Spleen (tissue), 11 donors: ENCODE measurements around the gene PAQR4. TPM values are rescaled to one million over a fixed set of nuclear protein-coding genes. Genes with fewer than 3 reads are reported as not detected.

Source experiments
- DNase-seq: peaks from one replicate; pipeline ENCODE4 v3.0.0-alpha.2; 2020
- H3K27ac ChIP-seq, 8 donors: fragments of 200-600 bp; sonication (generic) in 7 of 8; 1 replicate in 4 of 8; 2 replicates in 4 of 8; pipeline versions ENCODE4 v1.5.0 to v1.8.0; 2016 to 2021; ENCODE audit warnings: inconsistent platforms in 4 of 8, mild to moderate bottlenecking in 4 of 8, moderate library complexity in 1 of 8
- H3K27me3 ChIP-seq, 7 donors: fragments of 200-600 bp; sonication (generic) in 6 of 7; replicated peaks in 1 of 7; 1 replicate in 4 of 7; 2 replicates in 3 of 7; pipeline versions ENCODE4 v1.5.0 to v1.8.0; 2016 to 2021; ENCODE audit warnings: inconsistent platforms in 3 of 7, mild to moderate bottlenecking in 1 of 7
- H3K36me3 ChIP-seq, 6 donors: fragments of 200-600 bp; sonication (generic) in 5 of 6; 1 replicate in 4 of 6; 2 replicates in 2 of 6; pipeline versions ENCODE4 v1.5.0 to v1.8.0; 2016 to 2021; ENCODE audit warnings: inconsistent platforms in 2 of 6
- H3K4me1 ChIP-seq, 6 donors: fragments of 200-600 bp; sonication (generic) in 5 of 6; 1 replicate in 3 of 6; 2 replicates in 3 of 6; pipeline versions ENCODE4 v1.5.0 to v1.8.0; 2016 to 2021; ENCODE audit warnings: inconsistent platforms in 3 of 6
- H3K4me3 ChIP-seq, 8 donors: fragments of 200-600 bp; sonication (generic) in 7 of 8; 1 replicate in 4 of 8; 2 replicates in 4 of 8; pipeline versions ENCODE4 v1.5.0 to v1.8.0; 2016 to 2021; ENCODE audit warnings: inconsistent platforms in 4 of 8, mild to moderate bottlenecking in 4 of 8, moderate library complexity in 2 of 8
- H3K9me3 ChIP-seq, 8 donors: fragments of 200-600 bp; sonication (generic) in 7 of 8; 1 replicate in 4 of 8; 2 replicates in 4 of 8; pipeline versions ENCODE4 v1.5.0 to v1.8.0; 2016 to 2021; ENCODE audit warnings: inconsistent platforms in 4 of 8
- CTCF ChIP-seq, 11 experiments: fragments of 200-600 bp in 7 of 11; fragments of 450-650 bp in 4 of 11; sonication (generic) in 4 of 11; IDR thresholded peaks in 8 of 11; conservative IDR thresholded peaks in 3 of 11; 1 replicate in 7 of 11; 2 replicates in 4 of 11; pipeline versions ENCODE4 v1.4.0 to v1.8.0; 2016 to 2021; ENCODE audit warnings: antibody characterized with exemption in 11 of 11, inconsistent platforms in 4 of 11, mild to moderate bottlenecking in 1 of 11
- POLR2A ChIP-seq, 3 donors: fragments of 450-650 bp; IDR thresholded peaks; one replicate each; pipeline ENCODE4 v1.5.1; 2017; ENCODE audit warnings: antibody characterized with exemption in 3 of 3, mild to moderate bottlenecking in 1 of 3
- POLR2AphosphoS5 ChIP-seq, 3 donors: sonication (generic); formaldehyde crosslinking; IDR thresholded peaks; one replicate each; pipeline ENCODE4 v1.5.1; 2017; ENCODE audit warnings: antibody characterized with exemption in 3 of 3
- WGBS, 5 donors: extraction: QIAGEN DNeasy Blood & Tissue Kit in 3 of 5; methylation state at CpG; one replicate each; pipeline versions ENCODE4 v1.1.5 to v1.1.7; 2013 to 2018; 5-methylcytosine and 5-hydroxymethylcytosine counted together
- intact Hi-C: fragments of 100-400 bp; cut with DNase I; formaldehyde crosslinking; loops from one replicate; pipeline ENCODE4 v1.15.0; 2023; ENCODE audit warnings: low total_unique reads
- polyA plus RNA-seq, 3 donors: library from polyadenylated mRNA; stranded (reverse); fragments of 200-250 nt; gene quantifications; one replicate each; pipeline ENCODE4 v1.2.1, GENCODE V29; 2013
- total RNA-seq, 7 donors: library from RNA; depleted of rRNA in 3 of 7; stranded (reverse); fragments of >200 nt in 3 of 7; fragmentation: NEBNext Ultra II Directional in 4 of 7; extraction: Animal tissue kit (Norgen Biotek cat#: 25700) in 4 of 7; gene quantifications; one replicate each; pipeline versions ENCODE4 v1.1.0 to v1.2.1, GENCODE V29; 2016 to 2021
- donor health status: healthy with polysubstance abuse.
- donor health status: DM: no; HTN: no; CAD: no; lungs with moderate emphysema.
- donor health status: DM: no; HTN: no; CAD: no.
- donor health status: Bipolar disorder and iron deficiency.
- donor health status: healthy.
- donor health status: DM: no; HTN: no; CAD: no.
- donor health status: DM: yes; HTN: yes; CAD: no.

PAQR4 gene
- total and polyA plus RNA-seq, 10 donors: 2.1 to 9.0 (median 6.3) TPM

- DNase-seq: no peak
- WGBS, 5 donors: 85 to 98% (median 95%) methylated on average over 5 to 6 of the region's 6 CpGs
- intact Hi-C loops: no loop called here
- Histone ChIP-seq H3K27ac (no peak overlapping the region), H3K4me3 (no peak overlapping the region), H3K4me1 (peaks cover 6 to 33% (median 21%) of the 10 kb centered on the region in 6 donors), H3K9me3 (no peaks in the 10 kb centered on the region), H3K27me3 (peaks cover 0 to 13% (median 5%) of the 10 kb centered on the region in 7 donors), H3K36me3 (peaks cover 0 to 53% (median 0%) of the 10 kb centered on the region in 6 donors)
- TF ChIP-seq POLR2AphosphoS5 (IDR thresholded peaks at IDR 0.05) (no peak), POLR2A (IDR thresholded peaks at IDR 0.05) (no peak)
These were observed 8.3 kb downstream of the PAQR4 start for GRCh38 chr16:2977440-2977839.

- H3K36me3 ChIP-seq: peaks cover 0 to 30% (median 0%) of the 10 kb centered on the region in 6 donors
- WGBS, 5 donors: 1 to 13% (median 7%) methylated on average over 23 to 43 of the region's 43 CpGs
- H3K4me3 ChIP-seq: peak overlapping the region; percentile 49 to 90 (median 73)
- no peak for DNase-seq
- TF ChIP-seq POLR2A (IDR thresholded peaks at IDR 0.05): no peak
- TF ChIP-seq POLR2AphosphoS5 (IDR thresholded peaks at IDR 0.05): no peak
- TF ChIP-seq CTCF (IDR thresholded peaks at IDR 0.05 in 8 of 11, conservative IDR thresholded peaks at IDR 0.05 in 3 of 11): no peak
- peaks cover 0 to 19% (median 5%) of the 10 kb centered on the region in 7 donors for H3K27me3 ChIP-seq
- peak overlapping the region in 4 of 8 donors; percentile 89 to 94 (median 92) for H3K27ac ChIP-seq
- no peaks in the 10 kb centered on the region for H3K9me3 ChIP-seq
- intact Hi-C loops: no loop called here
- peaks cover 16 to 53% (median 35%) of the 10 kb centered on the region in 6 donors for H3K4me1 ChIP-seq
These were observed 10.6 kb downstream of the PAQR4 start for GRCh38 chr16:2979669-2980226.

GRCh38 chr16:2980227-2981176 is 11.4 kb downstream of the PAQR4 start, which contains the start of gene PKMYT1:
TSS of gene PKMYT1 (minus strand) at chr16:2980446. CDS start at chr16:2979657, 789 bp downstream.
- WGBS, 5 donors: 6 to 14% (median 7%) methylated on average over 41 to 91 of the region's 91 CpGs
- Histone ChIP-seq H3K27ac (peak within 1 kb of the TSS; percentile 87 to 94 (median 91)), H3K36me3 (peaks cover 0 to 23% (median 0%) of the 10 kb centered on the region in 6 donors), H3K4me3 (peak within 1 kb of the TSS; percentile 49 to 90 (median 73)), H3K9me3 (no peaks in the 10 kb centered on the region), H3K27me3 (peaks cover 0 to 21% (median 5%) of the 10 kb centered on the region in 7 donors), H3K4me1 (peaks cover 16 to 57% (median 35%) of the 10 kb centered on the region in 6 donors)
- peak; percentile 98 for DNase-seq
- intact Hi-C loops: no loop called here
- peak; percentile 99 for TF ChIP-seq POLR2AphosphoS5 (IDR thresholded peaks at IDR 0.05)
- TF ChIP-seq POLR2A (IDR thresholded peaks at IDR 0.05): peak; percentile 39 to 94 (median 91)
- TF ChIP-seq CTCF (IDR thresholded peaks at IDR 0.05 in 8 of 11, conservative IDR thresholded peaks at IDR 0.05 in 3 of 11): peak in 1 of 11 experiments; percentile 36

GRCh38 chr16:2981177-2981898 is 12.2 kb downstream of the PAQR4 start:
- Histone ChIP-seq H3K36me3 (peaks cover 0 to 14% (median 0%) of the 10 kb centered on the region in 6 donors), H3K27me3 (peaks cover 0 to 22% (median 5%) of the 10 kb centered on the region in 7 donors), H3K4me3 (peak overlapping the region in 5 of 8 donors; percentile 64 to 90 (median 73)), H3K27ac (peak overlapping the region in 4 of 8 donors; percentile 89 to 94 (median 92)), H3K9me3 (no peaks in the 10 kb centered on the region), H3K4me1 (peaks cover 16 to 64% (median 38%) of the 10 kb centered on the region in 6 donors)
- TF ChIP-seq POLR2AphosphoS5 (IDR thresholded peaks at IDR 0.05) (no peak), POLR2A (IDR thresholded peaks at IDR 0.05) (no peak), CTCF (IDR thresholded peaks at IDR 0.05 in 8 of 11, conservative IDR thresholded peaks at IDR 0.05 in 3 of 11) (no peak)
- 63 to 82% (median 63%) methylated on average over 33 of the region's 33 CpGs for WGBS, 5 donors
- intact Hi-C loops: no loop called here
- DNase-seq: no peak
